Esophagus squamous epithelium (tissue), 4 donors: Measurements from ENCODE around the gene PNPLA8.

Source experiments
- POLR2A ChIP-seq, 4 donors: fragments of 450-650 bp; IDR thresholded peaks; one replicate each; pipeline ENCODE4 v1.6.1; 2017; ENCODE audit warnings: antibody characterized with exemption in 4 of 4, mild to moderate bottlenecking in 4 of 4, moderate library complexity in 3 of 4
- TF ChIP-seq, protein P1 (sequence below), 6 experiments: fragments of 450-650 bp in 4 of 6; fragments of 200-600 bp in 2 of 6; sonication (generic) in 2 of 6; IDR thresholded peaks; one replicate each; pipeline ENCODE4 v1.5.1; 2016 to 2019; ENCODE audit warnings: antibody characterized with exemption in 6 of 6, mild to moderate bottlenecking in 4 of 6, moderate library complexity in 4 of 6

GRCh38 chr7:108570146-108570755 is 44.3 kb upstream of the PNPLA8 start:
- peak in 1 of 4 donors; percentile 51 for TF ChIP-seq POLR2A (IDR thresholded peaks at IDR 0.05)
- TF ChIP-seq, protein P1, sequence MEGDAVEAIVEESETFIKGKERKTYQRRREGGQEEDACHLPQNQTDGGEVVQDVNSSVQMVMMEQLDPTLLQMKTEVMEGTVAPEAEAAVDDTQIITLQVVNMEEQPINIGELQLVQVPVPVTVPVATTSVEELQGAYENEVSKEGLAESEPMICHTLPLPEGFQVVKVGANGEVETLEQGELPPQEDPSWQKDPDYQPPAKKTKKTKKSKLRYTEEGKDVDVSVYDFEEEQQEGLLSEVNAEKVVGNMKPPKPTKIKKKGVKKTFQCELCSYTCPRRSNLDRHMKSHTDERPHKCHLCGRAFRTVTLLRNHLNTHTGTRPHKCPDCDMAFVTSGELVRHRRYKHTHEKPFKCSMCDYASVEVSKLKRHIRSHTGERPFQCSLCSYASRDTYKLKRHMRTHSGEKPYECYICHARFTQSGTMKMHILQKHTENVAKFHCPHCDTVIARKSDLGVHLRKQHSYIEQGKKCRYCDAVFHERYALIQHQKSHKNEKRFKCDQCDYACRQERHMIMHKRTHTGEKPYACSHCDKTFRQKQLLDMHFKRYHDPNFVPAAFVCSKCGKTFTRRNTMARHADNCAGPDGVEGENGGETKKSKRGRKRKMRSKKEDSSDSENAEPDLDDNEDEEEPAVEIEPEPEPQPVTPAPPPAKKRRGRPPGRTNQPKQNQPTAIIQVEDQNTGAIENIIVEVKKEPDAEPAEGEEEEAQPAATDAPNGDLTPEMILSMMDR (IDR thresholded peaks at IDR 0.05): no peak
